IPS-20b (cell line): ENCODE results near the gene TMEM38A.

Experiments
- H3K27ac ChIP-seq: one replicate; pipeline ENCODE4 v1.5.1; 2013; ENCODE audit warnings: low read length
- H3K27me3 ChIP-seq: 2 replicates; pipeline ENCODE4 v1.6.1; 2013; ENCODE audit warnings: mild to moderate bottlenecking, low read length, inconsistent platforms; ENCODE audit not compliant: insufficient read depth
- H3K36me3 ChIP-seq: 2 replicates; pipeline ENCODE4 v1.6.1; 2013; ENCODE audit warnings: low read depth, mild to moderate bottlenecking, inconsistent platforms, low read length, moderate library complexity; ENCODE audit not compliant: insufficient read depth
- H3K4me1 ChIP-seq: 2 replicates; pipeline ENCODE4 v1.6.1; 2013; ENCODE audit warnings: mild to moderate bottlenecking, control low read depth, inconsistent platforms, low read length, moderate library complexity; ENCODE audit not compliant: insufficient read depth
- H3K4me3 ChIP-seq: 2 replicates; pipeline ENCODE4 v1.5.1; 2013; ENCODE audit warnings: mild to moderate bottlenecking, low read length, inconsistent platforms
- H3K9ac ChIP-seq: 2 replicates; pipeline ENCODE4 v1.6.1; 2013; ENCODE audit warnings: low read depth, mild to moderate bottlenecking, inconsistent platforms, low read length, moderate library complexity
- H3K9me3 ChIP-seq: 2 replicates; pipeline ENCODE4 v1.6.1; 2013; ENCODE audit warnings: mild to moderate bottlenecking, low read depth, low read length, inconsistent platforms; ENCODE audit not compliant: insufficient read depth

TMEM38A gene

GRCh38 chr19:16660763-16661479 lies at the start of gene TMEM38A:
TMEM38A (plus strand) TSS chr19:16661139; CDS start chr19:16661218, 79 bp downstream.
- Histone ChIP-seq H3K4me1 (peaks cover 3% of the 10 kb centered on the region; the same call in 1 of the 2 replicates), H3K27me3 (peaks cover 16% of the 10 kb centered on the region), H3K36me3 (peaks cover 32% of the 10 kb centered on the region), H3K4me3 (peak within 1 kb of the TSS; percentile 93), H3K9me3 (no peaks in the 10 kb centered on the region), H3K27ac (peak within 1 kb of the TSS; percentile 92), H3K9ac (peak within 1 kb of the TSS; percentile 95)

- no peaks in the 10 kb centered on the region for H3K9me3 ChIP-seq
- H3K27ac ChIP-seq, result no peak overlapping the region
- no peak overlapping the region for H3K9ac ChIP-seq
- no peak overlapping the region for H3K4me3 ChIP-seq
- no peaks in the 10 kb centered on the region for H3K27me3 ChIP-seq
- H3K4me1 ChIP-seq, result peaks cover 3% of the 10 kb centered on the region; the same call in 1 of the 2 replicates
- H3K36me3 ChIP-seq, result no peaks in the 10 kb centered on the region
Measured at GRCh38 chr19:16612636-16613035, 48.3 kb upstream of the TMEM38A start.

GRCh38 chr19:16613841-16614240 lies 47.1 kb upstream of the TMEM38A start:
- no peak overlapping the region for H3K27ac ChIP-seq
- no peak overlapping the region for H3K9ac ChIP-seq
- H3K4me3 ChIP-seq, result no peak overlapping the region
- no peaks in the 10 kb centered on the region for H3K9me3 ChIP-seq
- H3K36me3 ChIP-seq, result no peaks in the 10 kb centered on the region
- no peaks in the 10 kb centered on the region for H3K27me3 ChIP-seq
- peaks cover 3% of the 10 kb centered on the region; the same call in 1 of the 2 replicates for H3K4me1 ChIP-seq

- Histone ChIP-seq H3K4me3 (no peak overlapping the region), H3K27ac (no peak overlapping the region), H3K4me1 (peaks cover 3% of the 10 kb centered on the region; the same call in 1 of the 2 replicates), H3K36me3 (no peaks in the 10 kb centered on the region), H3K9ac (no peak overlapping the region), H3K27me3 (no peaks in the 10 kb centered on the region), H3K9me3 (no peaks in the 10 kb centered on the region)
Measured at GRCh38 chr19:16614941-16615340, 46.0 kb upstream of the TMEM38A start.

GRCh38 chr19:16615808-16616207 lies 45.1 kb upstream of the TMEM38A start:
- H3K9me3 ChIP-seq, result no peaks in the 10 kb centered on the region
- H3K4me3 ChIP-seq, result no peak overlapping the region
- no peak overlapping the region for H3K9ac ChIP-seq
- no peaks in the 10 kb centered on the region for H3K36me3 ChIP-seq
- H3K4me1 ChIP-seq, result peaks cover 3% of the 10 kb centered on the region; the same call in 1 of the 2 replicates
- no peaks in the 10 kb centered on the region for H3K27me3 ChIP-seq
- no peak overlapping the region for H3K27ac ChIP-seq

- Histone ChIP-seq H3K4me1 (peaks cover 3% of the 10 kb centered on the region; the same call in 1 of the 2 replicates), H3K36me3 (peaks cover 6% of the 10 kb centered on the region; the same call in 1 of the 2 replicates), H3K27ac (no peak overlapping the region)
Measured at GRCh38 chr19:16618248-16618647, 42.7 kb upstream of the TMEM38A start.

GRCh38 chr19:16619457-16619856 lies 41.5 kb upstream of the TMEM38A start:
- no peak overlapping the region for H3K9ac ChIP-seq
- peaks cover 7% of the 10 kb centered on the region; the same call in 1 of the 2 replicates for H3K4me1 ChIP-seq
- H3K27ac ChIP-seq, result no peak overlapping the region

More at GRCh38 chr19:16618248-16618647, 42.7 kb upstream of the TMEM38A start:
- no peak overlapping the region for H3K4me3 ChIP-seq
- no peaks in the 10 kb centered on the region for H3K9me3 ChIP-seq
- no peak overlapping the region for H3K9ac ChIP-seq
- no peaks in the 10 kb centered on the region for H3K27me3 ChIP-seq

GRCh38 chr19:16620018-16620417 lies 40.9 kb upstream of the TMEM38A start:
- Histone ChIP-seq H3K9me3 (no peaks in the 10 kb centered on the region), H3K27me3 (no peaks in the 10 kb centered on the region), H3K4me1 (peaks cover 12% of the 10 kb centered on the region; the same call in 1 of the 2 replicates), H3K4me3 (no peak overlapping the region), H3K36me3 (peaks cover 23% of the 10 kb centered on the region), H3K9ac (no peak overlapping the region), H3K27ac (no peak overlapping the region)

More at GRCh38 chr19:16619457-16619856, 41.5 kb upstream of the TMEM38A start:
- Histone ChIP-seq H3K4me3 (no peak overlapping the region), H3K36me3 (peaks cover 18% of the 10 kb centered on the region), H3K27me3 (no peaks in the 10 kb centered on the region), H3K9me3 (no peaks in the 10 kb centered on the region)

GRCh38 chr19:16620584-16620983 lies 40.4 kb upstream of the TMEM38A start:
- Histone ChIP-seq H3K9me3 (no peaks in the 10 kb centered on the region), H3K4me1 (peaks cover 14% of the 10 kb centered on the region; the same call in 1 of the 2 replicates), H3K36me3 (peaks cover 23% of the 10 kb centered on the region)

GRCh38 chr19:16621165-16621800 lies 39.7 kb upstream of the TMEM38A start:
- Histone ChIP-seq H3K9me3 (no peaks in the 10 kb centered on the region), H3K4me1 (peaks cover 17% of the 10 kb centered on the region; the same call in 1 of the 2 replicates), H3K27ac (no peak overlapping the region), H3K9ac (no peak overlapping the region), H3K4me3 (no peak overlapping the region), H3K36me3 (peaks cover 23% of the 10 kb centered on the region), H3K27me3 (no peaks in the 10 kb centered on the region)

More at GRCh38 chr19:16620584-16620983, 40.4 kb upstream of the TMEM38A start:
- no peak overlapping the region for H3K27ac ChIP-seq
- H3K27me3 ChIP-seq, result no peaks in the 10 kb centered on the region
- no peak overlapping the region for H3K9ac ChIP-seq
- H3K4me3 ChIP-seq, result no peak overlapping the region

GRCh38 chr19:16623066-16623465 lies 37.9 kb upstream of the TMEM38A start:
- Histone ChIP-seq H3K27ac (no peak overlapping the region), H3K27me3 (no peaks in the 10 kb centered on the region), H3K9me3 (no peaks in the 10 kb centered on the region), H3K4me1 (peaks cover 17% of the 10 kb centered on the region; the same call in 1 of the 2 replicates), H3K4me3 (no peak overlapping the region), H3K9ac (no peak overlapping the region), H3K36me3 (peaks cover 23% of the 10 kb centered on the region)
